ENCODE data around the gene GPR32. TPM values are rescaled to one million over a fixed set of nuclear protein-coding genes. Genes with fewer than 3 reads are reported as not detected.
A peak's percentile ranks its signal among the peaks of the same experiment; 100 is the strongest.
"Not testable (repeated sequence)": the region's sequence is repeated elsewhere in the genome, so short reads cannot be mapped to it uniquely, and the experiment has no call there.

The GPR32 gene
- total RNA-seq, result not detected

- H3K36me3 Mint-ChIP-seq (ENCODE audit: low read depth); POLR2A ChIA-PET; H3K27ac Mint-ChIP-seq; DNase-seq; CTCF ChIA-PET; H3K27me3 Mint-ChIP-seq; H3K9me3 Mint-ChIP-seq; H3K4me3 Mint-ChIP-seq; H3K4me1 Mint-ChIP-seq: not testable (repeated sequence)
These were observed at the start of gene GPR32 for GRCh38 chr19:50770164-50770563. Gene GPR32, plus strand, starts transcription at chr19:50770464. Its CDS starts 137 bp downstream, at chr19:50770601.

- Mint-ChIP-seq H3K4me1 (peaks cover 18% of the 10 kb centered on the region), H3K27ac (no peak overlapping the region), H3K9me3 (no peaks in the 10 kb centered on the region), H3K4me3 (no peak overlapping the region), H3K27me3 (peaks cover 50% of the 10 kb centered on the region), H3K36me3 (ENCODE audit: low read depth) (no peaks in the 10 kb centered on the region)
- no peak for DNase-seq
- ChIA-PET CTCF (no interaction called here), POLR2A (no interaction called here)
These were observed 49.3 kb upstream of the GPR32 start for GRCh38 chr19:50720921-50721381.

- Mint-ChIP-seq H3K27me3 (peaks cover 50% of the 10 kb centered on the region), H3K4me3 (no peak overlapping the region), H3K27ac (no peak overlapping the region), H3K9me3 (no peaks in the 10 kb centered on the region), H3K36me3 (ENCODE audit: low read depth) (no peaks in the 10 kb centered on the region), H3K4me1 (peaks cover 22% of the 10 kb centered on the region)
- POLR2A ChIA-PET, result no interaction called here
- CTCF ChIA-PET, result no interaction called here
- DNase-seq, result no peak
These were observed 48.7 kb upstream of the GPR32 start for GRCh38 chr19:50721441-50722137.

- no peaks in the 10 kb centered on the region for H3K36me3 Mint-ChIP-seq (ENCODE audit: low read depth)
- H3K4me1 Mint-ChIP-seq, result peaks cover 25% of the 10 kb centered on the region
- ChIA-PET CTCF (no interaction called here), POLR2A (no interaction called here)
- H3K4me3 Mint-ChIP-seq, result no peak overlapping the region
- no peak for DNase-seq
- no peaks in the 10 kb centered on the region for H3K9me3 Mint-ChIP-seq
- H3K27me3 Mint-ChIP-seq, result peaks cover 45% of the 10 kb centered on the region
- H3K27ac Mint-ChIP-seq, result no peak overlapping the region
These were observed 47.9 kb upstream of the GPR32 start for GRCh38 chr19:50722201-50723013.

- DNase-seq, result no peak
- Mint-ChIP-seq H3K4me3 (peak within 1 kb of the TSS; percentile 77), H3K9me3 (no peaks in the 10 kb centered on the region), H3K27ac (no peak within 1 kb of the TSS), H3K4me1 (peaks cover 31% of the 10 kb centered on the region), H3K27me3 (peaks cover 40% of the 10 kb centered on the region), H3K36me3 (ENCODE audit: low read depth) (no peaks in the 10 kb centered on the region)
- CTCF ChIA-PET, result no interaction called here
- POLR2A ChIA-PET, result no interaction called here
These were observed 47.2 kb upstream of the GPR32 start, which contains the start of gene CLEC11A for GRCh38 chr19:50723069-50723468. Gene CLEC11A, plus strand, starts transcription at chr19:50723364. Its CDS starts 162 bp downstream, at chr19:50723526.

- Mint-ChIP-seq H3K36me3 (ENCODE audit: low read depth) (no peaks in the 10 kb centered on the region), H3K27ac (no peak overlapping the region), H3K4me3 (peak overlapping the region; percentile 77), H3K27me3 (peaks cover 42% of the 10 kb centered on the region), H3K9me3 (no peaks in the 10 kb centered on the region), H3K4me1 (peaks cover 36% of the 10 kb centered on the region)
- ChIA-PET POLR2A (interaction anchor here (1.0 kb wide), 1 partner anchor 55 kb away, joined by 5 read pairs; no protein-coding TSS in a partner anchor), CTCF (interaction anchor here (1.0 to 1.5 kb wide), 4 partner anchors 8 to 360 kb away, joined by 3 read pairs; no protein-coding TSS in a partner anchor)
- DNase-seq, result no peak
These were observed 46.3 kb upstream of the GPR32 start for GRCh38 chr19:50723735-50724521.

- Mint-ChIP-seq H3K27me3 (peaks cover 45% of the 10 kb centered on the region), H3K9me3 (no peaks in the 10 kb centered on the region), H3K36me3 (ENCODE audit: low read depth) (no peaks in the 10 kb centered on the region), H3K27ac (peak overlapping the region; percentile 91), H3K4me1 (peaks cover 36% of the 10 kb centered on the region), H3K4me3 (peak overlapping the region; percentile 77)
- peak; percentile 99 for DNase-seq
- CTCF ChIA-PET, result interaction anchor here (0.6 to 1.5 kb wide), 10 partner anchors 9 to 361 kb away, joined by 3 to 5 read pairs (median 3); no protein-coding TSS in a partner anchor
- POLR2A ChIA-PET, result interaction anchor here (0.5 to 1.0 kb wide), 3 partner anchors 10 to 55 kb away, joined by 3 to 5 read pairs (median 3); no protein-coding TSS in a partner anchor
These were observed 45.6 kb upstream of the GPR32 start for GRCh38 chr19:50724522-50725217.

GRCh38 chr19:50725218-50725910 is 44.9 kb upstream of the GPR32 start:
- no peaks in the 10 kb centered on the region for H3K36me3 Mint-ChIP-seq (ENCODE audit: low read depth)
- H3K27ac Mint-ChIP-seq, result peak overlapping the region; percentile 91
- POLR2A ChIA-PET, result interaction anchor here (0.5 to 1.0 kb wide), 3 partner anchors 10 to 54 kb away, joined by 3 to 5 read pairs (median 3); no protein-coding TSS in a partner anchor
- peaks cover 34% of the 10 kb centered on the region for H3K4me1 Mint-ChIP-seq
- H3K27me3 Mint-ChIP-seq, result peaks cover 41% of the 10 kb centered on the region
- no peak for DNase-seq
- no peaks in the 10 kb centered on the region for H3K9me3 Mint-ChIP-seq
- CTCF ChIA-PET, result interaction anchor here (0.6 to 1.5 kb wide), 9 partner anchors 8 to 361 kb away, joined by 3 to 5 read pairs (median 3); no protein-coding TSS in a partner anchor
- peak overlapping the region; percentile 77 for H3K4me3 Mint-ChIP-seq

- CTCF ChIA-PET, result no interaction called here
- peak overlapping the region; percentile 91 for H3K27ac Mint-ChIP-seq
- peak overlapping the region; percentile 77 for H3K4me3 Mint-ChIP-seq
- no peaks in the 10 kb centered on the region for H3K36me3 Mint-ChIP-seq (ENCODE audit: low read depth)
- no peak for DNase-seq
- POLR2A ChIA-PET, result no interaction called here
- peaks cover 36% of the 10 kb centered on the region for H3K27me3 Mint-ChIP-seq
- peaks cover 34% of the 10 kb centered on the region for H3K4me1 Mint-ChIP-seq
- H3K9me3 Mint-ChIP-seq, result no peaks in the 10 kb centered on the region
These were observed 44.4 kb upstream of the GPR32 start for GRCh38 chr19:50725911-50726230.

GRCh38 chr19:50728084-50728737 is 42.1 kb upstream of the GPR32 start:
- Mint-ChIP-seq H3K27ac (no peak overlapping the region), H3K27me3 (peaks cover 16% of the 10 kb centered on the region), H3K36me3 (ENCODE audit: low read depth) (no peaks in the 10 kb centered on the region), H3K4me1 (peaks cover 34% of the 10 kb centered on the region), H3K9me3 (no peaks in the 10 kb centered on the region), H3K4me3 (no peak overlapping the region)
- peak; percentile 79 for DNase-seq
- POLR2A ChIA-PET, result no interaction called here
- CTCF ChIA-PET, result interaction anchor here (1.5 to 1.8 kb wide), 2 partner anchors 172 to 194 kb away, joined by 3 to 6 read pairs; no protein-coding TSS in a partner anchor

GRCh38 chr19:50729894-50730293 is 40.4 kb upstream of the GPR32 start:
- H3K4me3 Mint-ChIP-seq, result no peak overlapping the region
- no peaks in the 10 kb centered on the region for H3K9me3 Mint-ChIP-seq
- no peak overlapping the region for H3K27ac Mint-ChIP-seq
- DNase-seq, result no peak
- H3K4me1 Mint-ChIP-seq, result peaks cover 28% of the 10 kb centered on the region
- H3K36me3 Mint-ChIP-seq (ENCODE audit: low read depth), result no peaks in the 10 kb centered on the region
- peaks cover 6% of the 10 kb centered on the region for H3K27me3 Mint-ChIP-seq
- ChIA-PET POLR2A (interaction anchor here (0.6 kb wide), 1 partner anchor 7 kb away, joined by 3 read pairs; no protein-coding TSS in a partner anchor), CTCF (interaction anchor here (0.5 to 1.8 kb wide), 3 partner anchors 25 to 174 kb away, joined by 3 to 6 read pairs (median 4); no protein-coding TSS in a partner anchor)

Data from activated CD4-positive, alpha-beta T cell treated with anti-CD3 and anti-CD28 coated beads, Interleukin-2, amount 10 ng/mL, durations not matched to agents 7 days and 5 days (primary cell).